Effector memory CD4-positive, alpha-beta T cell (primary cell): Measurements from ENCODE around the gene CNR2.
A peak's percentile ranks its signal among the peaks of the same experiment; 100 is the strongest.

ENCODE experiments used
- DNase-seq, 3 donors: peaks; one replicate each; pipeline ENCODE4 v3.0.0-alpha.2; 2020
- H3K27ac ChIP-seq: 2 replicates; pipeline ENCODE4 v1.7.0; 2013; ENCODE audit warnings: mild to moderate bottlenecking, low read length, moderate library complexity; ENCODE audit not compliant: insufficient read depth, poor library complexity, severe bottlenecking
- H3K27me3 ChIP-seq: replicated peaks from 2 replicates; pipeline ENCODE4 v1.7.0; 2013; ENCODE audit warnings: mild to moderate bottlenecking, low read length; ENCODE audit not compliant: insufficient read depth, control insufficient read depth, poor library complexity, severe bottlenecking
- H3K36me3 ChIP-seq: 2 replicates; pipeline ENCODE4 v1.7.0; 2013; ENCODE audit warnings: mild to moderate bottlenecking, low read length, moderate library complexity; ENCODE audit not compliant: control insufficient read depth, insufficient read depth
- H3K4me1 ChIP-seq: 2 replicates; pipeline ENCODE4 v1.7.0; 2013; ENCODE audit warnings: low read length, mild to moderate bottlenecking; ENCODE audit not compliant: control insufficient read depth, insufficient read depth, poor library complexity, severe bottlenecking
- H3K4me3 ChIP-seq: 2 replicates; pipeline ENCODE4 v1.7.0; 2013; ENCODE audit warnings: low read length, low read depth, mild to moderate bottlenecking; ENCODE audit not compliant: insufficient read depth, poor library complexity, severe bottlenecking
- H3K9me3 ChIP-seq: 2 replicates; pipeline ENCODE4 v1.7.0; 2013; ENCODE audit warnings: mild to moderate bottlenecking, low read length, moderate library complexity; ENCODE audit not compliant: control insufficient read depth

The CNR2 gene

GRCh38 chr1:23895082-23895481, 18.1 kb downstream of the CNR2 start:
- DNase-seq = no peak
- Histone ChIP-seq H3K4me3 (no peak overlapping the region), H3K36me3 (no peaks in the 10 kb centered on the region), H3K4me1 (no peaks in the 10 kb centered on the region), H3K27ac (no peak overlapping the region), H3K27me3 (no peaks in the 10 kb centered on the region), H3K9me3 (no peaks in the 10 kb centered on the region)

- Histone ChIP-seq H3K27me3 (no peaks in the 10 kb centered on the region), H3K27ac (no peak overlapping the region), H3K9me3 (no peaks in the 10 kb centered on the region), H3K4me3 (no peak overlapping the region), H3K4me1 (no peaks in the 10 kb centered on the region), H3K36me3 (no peaks in the 10 kb centered on the region)
- no peak for DNase-seq
Observed at GRCh38 chr1:23889074-23889473, 24.1 kb downstream of the CNR2 start.

GRCh38 chr1:23885222-23885621, 27.9 kb downstream of the CNR2 start:
- no peaks in the 10 kb centered on the region for H3K36me3 ChIP-seq
- H3K9me3 ChIP-seq = no peaks in the 10 kb centered on the region
- no peak for DNase-seq
- no peak overlapping the region for H3K4me3 ChIP-seq
- H3K27me3 ChIP-seq = no peaks in the 10 kb centered on the region
- no peaks in the 10 kb centered on the region for H3K4me1 ChIP-seq
- H3K27ac ChIP-seq = no peak overlapping the region

- no peaks in the 10 kb centered on the region for H3K27me3 ChIP-seq
- H3K9me3 ChIP-seq = peaks cover 8% of the 10 kb centered on the region
- no peak overlapping the region for H3K4me3 ChIP-seq
- no peaks in the 10 kb centered on the region for H3K4me1 ChIP-seq
- no peak for DNase-seq
- H3K27ac ChIP-seq = no peak overlapping the region
- H3K36me3 ChIP-seq = no peaks in the 10 kb centered on the region
Observed at GRCh38 chr1:23882746-23883145, 30.4 kb downstream of the CNR2 start.

- Histone ChIP-seq H3K36me3 (no peaks in the 10 kb centered on the region), H3K9me3 (peaks cover 9% of the 10 kb centered on the region), H3K27me3 (no peaks in the 10 kb centered on the region), H3K27ac (no peak overlapping the region), H3K4me1 (no peaks in the 10 kb centered on the region), H3K4me3 (no peak overlapping the region)
- no peak for DNase-seq
Observed at GRCh38 chr1:23879809-23880208, 33.4 kb downstream of the CNR2 start.

GRCh38 chr1:23878668-23879067, 34.5 kb downstream of the CNR2 start:
- DNase-seq = no peak
- Histone ChIP-seq H3K27me3 (no peaks in the 10 kb centered on the region), H3K27ac (no peak overlapping the region), H3K4me1 (no peaks in the 10 kb centered on the region), H3K4me3 (no peak overlapping the region), H3K9me3 (peaks cover 9% of the 10 kb centered on the region), H3K36me3 (no peaks in the 10 kb centered on the region)

- H3K4me1 ChIP-seq = no peaks in the 10 kb centered on the region
- H3K4me3 ChIP-seq = no peak overlapping the region
- H3K9me3 ChIP-seq = peaks cover 9% of the 10 kb centered on the region
- no peak overlapping the region for H3K27ac ChIP-seq
- no peak for DNase-seq
- H3K27me3 ChIP-seq = no peaks in the 10 kb centered on the region
- no peaks in the 10 kb centered on the region for H3K36me3 ChIP-seq
Observed at GRCh38 chr1:23875382-23875781, 37.8 kb downstream of the CNR2 start.

GRCh38 chr1:23872421-23872820, 40.7 kb downstream of the CNR2 start:
- peaks cover 9% of the 10 kb centered on the region for H3K4me1 ChIP-seq
- H3K27me3 ChIP-seq = no peaks in the 10 kb centered on the region
- H3K9me3 ChIP-seq = no peaks in the 10 kb centered on the region
- DNase-seq = no peak
- no peak overlapping the region for H3K4me3 ChIP-seq
- no peaks in the 10 kb centered on the region for H3K36me3 ChIP-seq
- no peak overlapping the region for H3K27ac ChIP-seq

GRCh38 chr1:23869051-23869450, 44.1 kb downstream of the CNR2 start:
- Histone ChIP-seq H3K27me3 (no peaks in the 10 kb centered on the region), H3K27ac (no peak overlapping the region), H3K36me3 (peaks cover 6% of the 10 kb centered on the region), H3K4me1 (peaks cover 18% of the 10 kb centered on the region), H3K4me3 (no peak overlapping the region), H3K9me3 (no peaks in the 10 kb centered on the region)
- no peak for DNase-seq

GRCh38 chr1:23868557-23869016, 44.6 kb downstream of the CNR2 start:
- H3K27ac ChIP-seq = peak overlapping the region; percentile 50
- H3K9me3 ChIP-seq = no peaks in the 10 kb centered on the region
- peaks cover 6% of the 10 kb centered on the region for H3K36me3 ChIP-seq
- peak in 1 of 3 donors; percentile 0 for DNase-seq
- H3K4me3 ChIP-seq = peak overlapping the region; percentile 86
- peaks cover 18% of the 10 kb centered on the region for H3K4me1 ChIP-seq
- H3K27me3 ChIP-seq = no peaks in the 10 kb centered on the region
